ENCODE results near the gene SIRT7. TPM values are rescaled to one million over a fixed set of nuclear protein-coding genes. Genes with fewer than 3 reads are reported as not detected.

Gene SIRT7
- total RNA-seq, 1 experiment from 2014 or later = 19.6 TPM

DNA sequence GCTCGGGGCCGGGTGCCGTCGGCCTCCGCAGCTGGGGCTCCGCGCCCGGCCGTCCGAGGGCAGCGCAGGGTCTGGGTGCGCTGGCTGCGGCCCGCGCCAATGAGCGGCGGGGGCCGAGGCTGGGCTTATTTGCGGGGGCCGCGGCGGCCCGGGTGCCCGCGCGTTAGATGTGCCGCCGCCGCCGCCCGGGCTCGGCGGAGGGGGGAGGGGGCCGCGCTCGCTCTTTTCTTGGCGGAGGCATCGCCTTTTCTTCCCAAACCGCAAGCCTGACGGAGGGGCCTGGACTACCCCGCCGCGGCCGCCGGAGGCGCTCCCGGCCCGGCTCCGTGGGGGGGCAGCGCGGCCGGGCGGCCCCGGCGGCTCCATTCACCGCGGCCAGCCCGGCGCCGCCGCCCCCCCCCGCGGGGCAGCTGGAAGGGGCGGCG, 43.1 kb upstream of the SIRT7 start, which contains the start of gene NOTUM:
TSS of gene NOTUM (minus strand) at position 101 of the 425 bp plus-strand sequence. CDS start 278 bp downstream, outside the sequence.
- DNase-seq = no peak
- Histone ChIP-seq H3K9me2 (replicated peaks; ENCODE audit: insufficient read depth, low read length) (no peaks in the 10 kb centered on the region), H4K20me1 (ENCODE audit: insufficient read depth, low read depth, low read length) (no peaks in the 10 kb centered on the region), H3K27ac (ENCODE audit: low read length) (no peak within 1 kb of the TSS), H3K9me3 (ENCODE audit: low read length) (no peaks in the 10 kb centered on the region), H3K27me3 (ENCODE audit: low read length) (no peaks in the 10 kb centered on the region), H3K36me3 (ENCODE audit: insufficient read depth, low read length) (no peaks in the 10 kb centered on the region), H3K4me1 (ENCODE audit: low read length) (no peaks in the 10 kb centered on the region), H2AFZ (ENCODE audit: low read length) (no peak within 1 kb of the TSS), H3K79me2 (ENCODE audit: low read length) (no peaks in the 10 kb centered on the region), H3K4me2 (ENCODE audit: low read depth, low read length, poor library complexity, severe bottlenecking) (no peak within 1 kb of the TSS), H3K4me3 (ENCODE audit: low read length) (no peak within 1 kb of the TSS), H3K9ac (ENCODE audit: low read length) (no peak within 1 kb of the TSS)

- H3K4me2 ChIP-seq (ENCODE audit: low read depth, low read length, poor library complexity, severe bottlenecking) = no peak overlapping the region
- H3K9me2 ChIP-seq (replicated peaks; ENCODE audit: insufficient read depth, low read length) = no peaks in the 10 kb centered on the region
- no peak overlapping the region for H3K9ac ChIP-seq (ENCODE audit: low read length)
- no peaks in the 10 kb centered on the region for H3K79me2 ChIP-seq (ENCODE audit: low read length)
- no peaks in the 10 kb centered on the region for H3K27me3 ChIP-seq (ENCODE audit: low read length)
- DNase-seq = no peak
- no peaks in the 10 kb centered on the region for H4K20me1 ChIP-seq (ENCODE audit: insufficient read depth, low read depth, low read length)
- H3K27ac ChIP-seq (ENCODE audit: low read length) = no peak overlapping the region
- no peaks in the 10 kb centered on the region for H3K9me3 ChIP-seq (ENCODE audit: low read length)
- no peaks in the 10 kb centered on the region for H3K36me3 ChIP-seq (ENCODE audit: insufficient read depth, low read length)
- H3K4me3 ChIP-seq (ENCODE audit: low read length) = no peak overlapping the region
- no peaks in the 10 kb centered on the region for H3K4me1 ChIP-seq (ENCODE audit: low read length)
- no peak overlapping the region for H2AFZ ChIP-seq (ENCODE audit: low read length)
These were observed 42.4 kb upstream of the SIRT7 start for GRCh38 chr17:81960130-81960958.

GRCh38 chr17:81959362-81960129, 41.6 kb upstream of the SIRT7 start:
- Histone ChIP-seq H3K4me2 (ENCODE audit: low read depth, low read length, poor library complexity, severe bottlenecking) (no peak overlapping the region), H4K20me1 (ENCODE audit: insufficient read depth, low read depth, low read length) (no peaks in the 10 kb centered on the region), H3K9me2 (replicated peaks; ENCODE audit: insufficient read depth, low read length) (no peaks in the 10 kb centered on the region), H3K79me2 (ENCODE audit: low read length) (no peaks in the 10 kb centered on the region), H3K36me3 (ENCODE audit: insufficient read depth, low read length) (no peaks in the 10 kb centered on the region), H3K9ac (ENCODE audit: low read length) (no peak overlapping the region), H3K4me3 (ENCODE audit: low read length) (no peak overlapping the region), H3K27me3 (ENCODE audit: low read length) (no peaks in the 10 kb centered on the region), H3K27ac (ENCODE audit: low read length) (no peak overlapping the region), H2AFZ (ENCODE audit: low read length) (no peak overlapping the region), H3K4me1 (ENCODE audit: low read length) (no peaks in the 10 kb centered on the region), H3K9me3 (ENCODE audit: low read length) (no peaks in the 10 kb centered on the region)
- DNase-seq = peak; percentile 83

- no peak overlapping the region for H2AFZ ChIP-seq (ENCODE audit: low read length)
These were observed 40.8 kb upstream of the SIRT7 start for GRCh38 chr17:81958633-81959342.

DNA sequence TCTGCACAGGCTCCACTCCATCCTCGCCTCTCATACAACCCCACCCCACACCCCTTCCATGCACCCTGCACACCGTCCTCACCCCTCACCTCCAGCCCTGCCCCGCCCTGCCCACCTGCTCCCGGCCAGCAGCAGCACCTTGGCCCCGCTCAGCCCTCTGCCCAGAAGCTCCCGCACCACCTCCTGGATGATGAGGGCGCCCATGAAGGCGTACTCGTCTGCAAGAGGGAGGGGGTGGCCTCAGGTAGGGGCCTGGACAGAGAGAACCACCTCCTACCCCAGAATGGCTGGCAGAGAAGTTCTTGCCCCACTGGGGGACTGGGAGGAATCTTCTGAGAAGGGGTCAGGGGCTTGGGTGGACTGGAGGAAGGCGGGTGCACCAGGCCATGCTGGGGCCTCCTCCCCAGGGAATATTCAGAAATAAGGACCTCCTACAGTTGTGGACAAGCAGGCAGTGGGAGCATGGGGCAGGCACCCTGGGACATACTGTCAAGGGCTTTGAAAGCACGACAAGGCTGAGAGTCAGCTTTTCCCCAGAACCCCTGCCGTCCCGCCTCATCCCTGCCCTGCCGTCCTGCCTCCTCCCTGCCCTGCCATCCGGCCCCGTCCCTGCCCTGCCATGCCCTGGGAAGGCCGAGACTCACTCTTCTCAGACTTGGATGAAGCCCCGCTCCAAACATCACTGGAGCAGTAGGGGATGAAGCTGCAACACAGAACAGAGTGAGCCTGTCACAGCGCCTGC, 39.9 kb upstream of the SIRT7 start:
- Histone ChIP-seq H3K4me2 (ENCODE audit: low read depth, low read length, poor library complexity, severe bottlenecking) (no peak overlapping the region), H4K20me1 (ENCODE audit: insufficient read depth, low read depth, low read length) (no peaks in the 10 kb centered on the region), H3K9me2 (replicated peaks; ENCODE audit: insufficient read depth, low read length) (no peaks in the 10 kb centered on the region), H3K4me1 (ENCODE audit: low read length) (no peaks in the 10 kb centered on the region), H3K4me3 (ENCODE audit: low read length) (no peak overlapping the region), H3K9ac (ENCODE audit: low read length) (no peak overlapping the region), H3K36me3 (ENCODE audit: insufficient read depth, low read length) (no peaks in the 10 kb centered on the region), H2AFZ (ENCODE audit: low read length) (no peak overlapping the region), H3K27me3 (ENCODE audit: low read length) (no peaks in the 10 kb centered on the region), H3K9me3 (ENCODE audit: low read length) (no peaks in the 10 kb centered on the region), H3K27ac (ENCODE audit: low read length) (no peak overlapping the region), H3K79me2 (ENCODE audit: low read length) (no peaks in the 10 kb centered on the region)
- DNase-seq = no peak

More at GRCh38 chr17:81958633-81959342, 40.8 kb upstream of the SIRT7 start:
- Histone ChIP-seq H4K20me1 (ENCODE audit: insufficient read depth, low read depth, low read length) (no peaks in the 10 kb centered on the region), H3K9me2 (replicated peaks; ENCODE audit: insufficient read depth, low read length) (no peaks in the 10 kb centered on the region), H3K4me1 (ENCODE audit: low read length) (no peaks in the 10 kb centered on the region), H3K79me2 (ENCODE audit: low read length) (no peaks in the 10 kb centered on the region), H3K27ac (ENCODE audit: low read length) (no peak overlapping the region), H3K9me3 (ENCODE audit: low read length) (no peaks in the 10 kb centered on the region), H3K36me3 (ENCODE audit: insufficient read depth, low read length) (no peaks in the 10 kb centered on the region), H3K9ac (ENCODE audit: low read length) (no peak overlapping the region), H3K27me3 (ENCODE audit: low read length) (no peaks in the 10 kb centered on the region), H3K4me3 (ENCODE audit: low read length) (no peak overlapping the region), H3K4me2 (ENCODE audit: low read depth, low read length, poor library complexity, severe bottlenecking) (no peak overlapping the region)
- DNase-seq = no peak

DNA sequence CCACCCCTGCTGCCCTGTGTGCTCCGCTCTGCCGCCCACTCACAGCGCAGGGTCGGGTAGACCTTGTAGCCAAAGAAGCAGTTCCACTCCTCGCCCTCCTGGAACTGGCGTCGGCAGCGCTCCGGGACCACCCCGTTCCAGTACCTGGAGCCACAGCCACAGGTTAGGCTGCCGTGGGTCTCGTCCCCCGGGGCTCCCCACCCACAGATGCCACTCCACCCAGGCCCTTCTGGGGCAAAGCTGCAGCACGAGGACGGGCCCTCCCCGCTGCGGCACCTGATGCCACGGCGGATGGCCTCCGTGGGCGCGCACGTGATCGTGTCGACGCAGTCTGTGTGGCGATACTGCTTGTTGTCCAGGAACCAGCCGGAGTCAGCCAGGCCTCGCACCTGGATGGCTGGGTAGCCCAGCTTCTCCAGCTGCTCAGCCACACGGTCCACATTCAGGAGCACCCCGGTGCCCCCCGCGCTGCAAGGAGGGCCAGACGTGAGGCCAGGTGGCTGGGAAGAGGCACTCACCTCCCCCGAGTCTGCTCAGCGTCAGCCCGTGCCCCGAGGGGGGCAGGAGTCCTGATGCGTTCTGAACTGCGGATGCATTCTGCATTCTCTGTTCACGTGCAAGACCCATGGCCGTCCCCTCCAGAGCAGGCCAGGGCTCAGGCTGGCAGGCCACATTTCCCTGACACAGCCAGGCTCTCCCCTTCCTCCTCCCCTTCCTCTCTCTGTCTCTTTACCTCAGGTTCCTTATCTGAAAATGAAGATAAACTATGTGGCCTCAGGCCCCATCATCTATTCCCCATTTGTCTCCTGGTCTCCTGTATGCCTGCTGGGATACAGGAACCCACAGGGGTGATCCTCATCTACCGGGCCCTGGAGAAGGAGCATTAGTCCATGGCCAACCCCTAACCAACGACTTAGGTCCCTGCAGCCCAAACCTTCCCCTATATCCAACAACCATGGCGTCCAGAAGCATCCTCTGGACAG, 38.9 kb upstream of the SIRT7 start:
- Histone ChIP-seq H3K79me2 (ENCODE audit: low read length) (no peaks in the 10 kb centered on the region), H3K27me3 (ENCODE audit: low read length) (no peaks in the 10 kb centered on the region), H3K9ac (ENCODE audit: low read length) (no peak overlapping the region), H2AFZ (ENCODE audit: low read length) (no peak overlapping the region), H3K9me3 (ENCODE audit: low read length) (no peaks in the 10 kb centered on the region), H3K4me3 (ENCODE audit: low read length) (no peak overlapping the region), H4K20me1 (ENCODE audit: insufficient read depth, low read depth, low read length) (no peaks in the 10 kb centered on the region), H3K4me1 (ENCODE audit: low read length) (no peaks in the 10 kb centered on the region), H3K4me2 (ENCODE audit: low read depth, low read length, poor library complexity, severe bottlenecking) (no peak overlapping the region), H3K27ac (ENCODE audit: low read length) (no peak overlapping the region), H3K9me2 (replicated peaks; ENCODE audit: insufficient read depth, low read length) (no peaks in the 10 kb centered on the region), H3K36me3 (ENCODE audit: insufficient read depth, low read length) (no peaks in the 10 kb centered on the region)
- no peak for DNase-seq
